B cell (primary cell): ENCODE data around the gene GGACT. TPM values are rescaled to one million over a fixed set of nuclear protein-coding genes. Genes with fewer than 3 reads are reported as not detected.

Source experiments
- ATAC-seq: fragments of 200-7000 bp; cut with Tn5 transposase; one replicate; pipeline ENCODE4 v1.10.0; 2021; ENCODE audit warnings: low read depth, mild to moderate bottlenecking, moderate number of reproducible peaks, moderate library complexity
- CTCF ChIA-PET: fragments of 350-600 bp; sonication (Branson Sonifier 250); formaldehyde crosslinking; loops from one replicate; lab custom pipeline; 2021; ENCODE audit warnings: antibody characterized with exemption, inconsistent platforms; lab: Charles Lee
- POLR2A ChIA-PET: fragments of 350-600 bp; sonication (Branson Sonifier 250); formaldehyde crosslinking; loops from one replicate; lab custom pipeline; 2021; ENCODE audit warnings: antibody characterized with exemption; lab: Charles Lee
- DNase-seq: peaks from one replicate; pipeline ENCODE4 v3.0.0; 2013
- H2AFZ ChIP-seq: 2 replicates; pipeline ENCODE4 v1.6.1; 2012; ENCODE audit warnings: mild to moderate bottlenecking, low read depth, low read length; ENCODE audit not compliant: insufficient read depth, poor library complexity, severe bottlenecking
- H3K27ac ChIP-seq, 2 donors: 1 replicate in 1 of 2; 2 replicates in 1 of 2; pipeline ENCODE4 v1.5.1; 2012 to 2013; ENCODE audit warnings: low read length in 2 of 2, mild to moderate bottlenecking in 2 of 2, moderate library complexity in 1 of 2
- H3K27me3 ChIP-seq, 4 experiments: fragments of 200-600 bp in 1 of 4; sonication (generic) in 1 of 4; replicated peaks in 1 of 4; 1 replicate in 2 of 4; 2 replicates in 2 of 4; pipeline versions ENCODE4 v1.6.1 to v1.7.0; 2013 to 2016; ENCODE audit warnings: low read length in 3 of 4, mild to moderate bottlenecking in 2 of 4, mixed read lengths in 1 of 4, moderate library complexity in 1 of 4; ENCODE audit not compliant: insufficient read depth in 4 of 4, control insufficient read depth in 3 of 4; ENCODE audit errors: control extremely low read depth in 1 of 4
- H3K36me3 ChIP-seq, 2 experiments: replicated peaks in 1 of 2; 1 replicate in 1 of 2; 2 replicates in 1 of 2; pipeline versions ENCODE4 v1.6.1 to v1.7.1; 2013; ENCODE audit warnings: low read length in 1 of 2; ENCODE audit not compliant: insufficient read depth in 2 of 2, control insufficient read depth in 1 of 2; ENCODE audit errors: control extremely low read depth in 1 of 2, extremely low read depth in 1 of 2
- H3K4me1 ChIP-seq, 2 donors: fragments of 200-600 bp in 1 of 2; sonication (generic) in 1 of 2; 1 replicate in 1 of 2; 2 replicates in 1 of 2; pipeline versions ENCODE4 v1.5.1 to v1.6.1; 2013 to 2017; ENCODE audit warnings: low read length in 2 of 2; ENCODE audit not compliant: control insufficient read depth in 2 of 2, insufficient read depth in 2 of 2
- H3K4me2 ChIP-seq: replicated peaks from 2 replicates; pipeline ENCODE3; 2012; ENCODE audit warnings: mild to moderate bottlenecking, low read depth, low read length; ENCODE audit not compliant: poor library complexity, severe bottlenecking
- H3K4me3 ChIP-seq, 5 experiments: fragments of 200-600 bp in 1 of 5; sonication (generic) in 1 of 5; 1 replicate in 3 of 5; 2 replicates in 2 of 5; pipeline versions ENCODE4 v1.5.1 to v1.7.0; 2011 to 2016; ENCODE audit warnings: low read length in 4 of 5, mild to moderate bottlenecking in 4 of 5, low read depth in 2 of 5, control low read depth in 1 of 5, moderate library complexity in 1 of 5; ENCODE audit not compliant: insufficient read depth in 1 of 5; ENCODE audit errors: control extremely low read depth in 1 of 5, extremely low read depth in 1 of 5
- H3K79me2 ChIP-seq: fragments of 200-600 bp; sonication (generic); one replicate; pipeline ENCODE4 v1.6.0; 2016; ENCODE audit warnings: low read length; ENCODE audit not compliant: control insufficient read depth, insufficient read depth
- H3K9ac ChIP-seq: fragments of 200-600 bp; sonication (generic); 2 replicates; pipeline ENCODE4 v1.6.1; 2017; ENCODE audit warnings: mild to moderate bottlenecking, low read length, moderate library complexity
- H3K9me3 ChIP-seq, 3 donors: one replicate each; pipeline versions ENCODE4 v1.6.1 to v1.7.1; 2013; ENCODE audit warnings: low read length in 2 of 3; ENCODE audit not compliant: control insufficient read depth in 2 of 3, insufficient read depth in 1 of 3; ENCODE audit errors: control extremely low read depth in 1 of 3
- H4K20me1 ChIP-seq: 2 replicates; pipeline ENCODE4 v1.6.0; 2012; ENCODE audit warnings: mild to moderate bottlenecking, low read length; ENCODE audit not compliant: insufficient read depth, control insufficient read depth, poor library complexity, severe bottlenecking
- H3K27ac Mint-ChIP-seq: one replicate; pipeline ENCODE4 v1.8.0; 2021; ENCODE audit warnings: mixed read lengths
- H3K27me3 Mint-ChIP-seq: one replicate; pipeline ENCODE4 v1.8.0; 2021; ENCODE audit warnings: mixed read lengths
- H3K4me1 Mint-ChIP-seq: one replicate; pipeline ENCODE4 v1.8.0; 2021; ENCODE audit warnings: mixed read lengths
- H3K4me3 Mint-ChIP-seq: one replicate; pipeline ENCODE4 v1.8.0; 2021; ENCODE audit warnings: mixed read lengths
- H3K9me3 Mint-ChIP-seq: one replicate; pipeline ENCODE4 v1.8.0; 2022; ENCODE audit warnings: mixed read lengths; ENCODE audit not compliant: insufficient read depth
- CTCF ChIP-seq: fragments of 200-600 bp; IDR thresholded peaks from one replicate; pipeline ENCODE4 v1.8.0; 2022; ENCODE audit warnings: antibody characterized with exemption, mild to moderate bottlenecking
- EZH2 ChIP-seq: IDR thresholded peaks from 2 replicates; pipeline ENCODE4 v1.6.1; 2012; ENCODE audit warnings: borderline replicate concordance, low read depth, mild to moderate bottlenecking, moderate library complexity, low read length; ENCODE audit not compliant: insufficient read depth, poor library complexity, severe bottlenecking
- WGBS: methylation state at CpG from one replicate; pipeline ENCODE4 v1.1.5; 2013; ENCODE audit warnings: missing lambda C conversion rate; ENCODE audit not compliant: insufficient coverage; 5-methylcytosine and 5-hydroxymethylcytosine counted together
- intact Hi-C: fragments of 100-400 bp; cut with micrococcal nuclease; formaldehyde crosslinking; loops from one replicate; pipeline ENCODE4 v1.10.0; 2022
- polyA plus RNA-seq: library from polyadenylated mRNA; depleted of rRNA; stranded (reverse); fragments of >200 nt; gene quantifications from 2 replicates; pipeline ENCODE4 v1.2.3, GENCODE V29; 2012
- total RNA-seq, 2 donors: library from RNA; stranded (reverse); fragments of 120-200 nt in 1 of 2; gene quantifications; 1 replicate in 1 of 2; 2 replicates in 1 of 2; pipeline versions ENCODE4 v1.2.3 to v1.2.4, GENCODE V29; 2013 to 2022

GGACT gene
- total and polyA plus RNA-seq, 2 donors (not counting 1 experiment from before 2014, with no cell fraction given), result 3.2 to 3.5 TPM

DNA sequence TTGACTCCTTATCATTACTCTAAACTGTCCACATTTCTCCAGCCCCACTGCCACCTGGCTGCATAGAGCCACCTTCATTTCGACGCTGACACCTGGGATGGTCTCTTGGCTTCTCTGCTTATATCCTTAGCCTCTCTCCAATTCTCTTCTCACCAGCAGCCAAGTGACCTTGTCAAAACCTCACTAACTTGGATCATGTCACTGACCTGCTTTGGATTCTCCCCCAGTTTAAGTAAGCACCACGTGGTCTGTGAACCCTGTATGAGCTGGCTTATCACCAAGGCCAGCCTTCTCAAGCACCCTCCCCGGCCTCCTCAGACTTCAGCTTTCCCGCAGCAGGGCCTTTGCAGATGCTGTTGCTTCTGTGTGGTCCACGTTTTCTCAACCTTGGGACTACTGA, 12.3 kb upstream of the GGACT start:
- Histone ChIP-seq H3K4me1 (no peaks in the 10 kb centered on the region), H3K9ac (no peak overlapping the region), H3K9me3 (peaks cover 0 to 3% (median 0%) of the 10 kb centered on the region in 3 donors), H3K27ac (no peak overlapping the region), H3K27me3 (no peaks in the 10 kb centered on the region), H3K4me2 (no peak overlapping the region), H3K4me3 (no peak overlapping the region), H4K20me1 (no peaks in the 10 kb centered on the region), H3K36me3 (no peaks in the 10 kb centered on the region), H3K79me2 (no peaks in the 10 kb centered on the region), H2AFZ (no peak overlapping the region)
- ChIA-PET CTCF (interaction anchor here (1.3 kb wide), 1 partner anchor 13 kb away, joined by 7 read pairs; no protein-coding TSS in a partner anchor), POLR2A (no interaction called here)
- intact Hi-C loops, result no loop called here
- H3K4me3 Mint-ChIP-seq, result no peak overlapping the region
- DNase-seq (no peak), ATAC-seq (no peak)
- TF ChIP-seq CTCF (no peak), EZH2 (no peak)
- H3K4me1 Mint-ChIP-seq, result no peaks in the 10 kb centered on the region
- H3K27ac Mint-ChIP-seq, result no peak overlapping the region
- WGBS, result 96% methylated on average over 3 of the region's 6 CpGs
- H3K27me3 Mint-ChIP-seq, result no peaks in the 10 kb centered on the region
- H3K9me3 Mint-ChIP-seq, result no peaks in the 10 kb centered on the region

DNA sequence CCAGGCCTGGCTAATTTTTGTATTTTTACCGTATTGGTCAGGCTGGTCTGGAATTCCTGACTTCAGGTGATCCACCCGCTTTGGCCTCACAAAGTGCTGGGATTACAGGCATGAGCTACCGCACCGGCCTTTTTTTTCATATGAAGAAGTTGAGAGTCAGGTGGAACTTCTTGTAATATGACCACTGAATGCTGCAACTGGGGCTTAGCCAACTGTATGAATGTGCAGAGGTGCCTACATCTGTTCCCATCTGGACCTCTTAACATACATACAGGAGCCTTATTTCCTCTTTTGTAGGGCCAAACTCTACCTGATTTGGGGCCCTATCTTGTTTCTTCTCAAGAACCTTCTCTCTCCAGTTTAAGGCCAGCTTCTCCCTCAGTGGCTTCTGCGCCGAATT, 11.9 kb upstream of the GGACT start:
- no peaks in the 10 kb centered on the region for H3K27me3 Mint-ChIP-seq
- Histone ChIP-seq H3K4me3 (no peak overlapping the region), H3K9me3 (peaks cover 0 to 3% (median 0%) of the 10 kb centered on the region in 3 donors), H3K79me2 (no peaks in the 10 kb centered on the region), H3K27ac (no peak overlapping the region), H3K4me1 (no peaks in the 10 kb centered on the region), H3K4me2 (no peak overlapping the region), H4K20me1 (no peaks in the 10 kb centered on the region), H2AFZ (no peak overlapping the region), H3K27me3 (no peaks in the 10 kb centered on the region), H3K9ac (no peak overlapping the region), H3K36me3 (no peaks in the 10 kb centered on the region)
- ATAC-seq (no peak), DNase-seq (no peak)
- TF ChIP-seq EZH2 (no peak), CTCF (no peak)
- WGBS, result 98% methylated on average over 6 of the region's 6 CpGs
- H3K27ac Mint-ChIP-seq, result no peak overlapping the region
- CTCF ChIA-PET, result interaction anchor here (1.3 kb wide), 1 partner anchor 12 kb away, joined by 7 read pairs; no protein-coding TSS in a partner anchor
- intact Hi-C loops, result no loop called here
- POLR2A ChIA-PET, result no interaction called here
- H3K9me3 Mint-ChIP-seq, result no peaks in the 10 kb centered on the region
- no peak overlapping the region for H3K4me3 Mint-ChIP-seq
- no peaks in the 10 kb centered on the region for H3K4me1 Mint-ChIP-seq
